ENCODE measurements around the gene LAGE3. TPM values are rescaled to one million over a fixed set of nuclear protein-coding genes. Genes with fewer than 3 reads are reported as not detected.

Gene LAGE3
- total RNA-seq, 2 experiments from 2014 or later: 34.7 to 43.0 TPM

- ChIA-PET CTCF (no interaction called here), POLR2A (no interaction called here)
- H3K27ac Mint-ChIP-seq: no peak overlapping the region
- no peak for DNase-seq
- no peaks in the 10 kb centered on the region for H3K9me3 Mint-ChIP-seq (ENCODE audit: low read depth)
- no peaks in the 10 kb centered on the region for H3K27me3 Mint-ChIP-seq
- no peak for ATAC-seq
- no peak overlapping the region for H3K4me3 Mint-ChIP-seq
- H3K4me1 Mint-ChIP-seq: peaks cover 24% of the 10 kb centered on the region
- intact Hi-C loops (cut with DNase I, micrococcal nuclease): loop anchor here in 1 of 2 experiments (5.0 kb wide), 1 partner anchor 37 kb away; the partner anchor contains the start of gene LAGE3
- H3K36me3 Mint-ChIP-seq (ENCODE audit: low read depth): peaks cover 17% of the 10 kb centered on the region
Observed at GRCh38 chrX:154439841-154440240, 39.2 kb downstream of the LAGE3 start.

GRCh38 chrX:154437971-154438893 is 40.8 kb downstream of the LAGE3 start:
- ChIA-PET POLR2A (interaction anchor here (0.6 kb wide), 1 partner anchor 132 kb away, joined by 4 read pairs; no protein-coding TSS in a partner anchor), CTCF (no interaction called here)
- H3K4me1 Mint-ChIP-seq: peaks cover 22% of the 10 kb centered on the region
- DNase-seq: no peak
- intact Hi-C loops (cut with DNase I, micrococcal nuclease): loop anchor here in 1 of 2 experiments (2.0 kb wide), 5 partner anchors 21 to 79 kb away; partner anchors contain the start of genes FAM3A, PLXNA3, RPL10 and SLC10A3
- H3K27me3 Mint-ChIP-seq: no peaks in the 10 kb centered on the region
- H3K36me3 Mint-ChIP-seq (ENCODE audit: low read depth): peaks cover 18% of the 10 kb centered on the region
- no peak for ATAC-seq
- no peaks in the 10 kb centered on the region for H3K9me3 Mint-ChIP-seq (ENCODE audit: low read depth)
- peak overlapping the region; percentile 84 for H3K27ac Mint-ChIP-seq
- peak overlapping the region; percentile 83 for H3K4me3 Mint-ChIP-seq

- Mint-ChIP-seq H3K4me3 (peak within 1 kb of the TSS; percentile 83), H3K9me3 (ENCODE audit: low read depth) (no peaks in the 10 kb centered on the region), H3K4me1 (peaks cover 22% of the 10 kb centered on the region), H3K36me3 (ENCODE audit: low read depth) (peaks cover 19% of the 10 kb centered on the region), H3K27me3 (no peaks in the 10 kb centered on the region), H3K27ac (peak within 1 kb of the TSS; percentile 87)
- DNase-seq: peak; percentile 69
- CTCF ChIA-PET: no interaction called here
- intact Hi-C loops (cut with DNase I, micrococcal nuclease): loop anchor here in 1 of 2 experiments (1.0 to 2.0 kb wide), 6 partner anchors 22 to 80 kb away; partner anchors contain the start of genes FAM3A, LAGE3, PLXNA3 and RPL10
- ATAC-seq: peak; percentile 40
- POLR2A ChIA-PET: no interaction called here
Observed at GRCh38 chrX:154436983-154437752, 41.9 kb downstream of the LAGE3 start, which contains the start of gene GDI1. TSS of gene GDI1 (plus strand) at chrX:154437154. CDS start at chrX:154437255, 101 bp downstream.

GRCh38 chrX:154436374-154436982 is 42.6 kb downstream of the LAGE3 start:
- ATAC-seq (peak; percentile 76), DNase-seq (peak; percentile 71)
- H3K27ac Mint-ChIP-seq: peak overlapping the region; percentile 87
- H3K4me1 Mint-ChIP-seq: peaks cover 19% of the 10 kb centered on the region
- H3K36me3 Mint-ChIP-seq (ENCODE audit: low read depth): peaks cover 16% of the 10 kb centered on the region
- CTCF ChIA-PET: interaction anchor here (0.5 kb wide), 1 partner anchor 119 kb away, joined by 3 read pairs; no protein-coding TSS in a partner anchor
- intact Hi-C loops (cut with DNase I, micrococcal nuclease): loop anchor here in 1 of 2 experiments (1.0 to 2.0 kb wide), 6 partner anchors 22 to 80 kb away; partner anchors contain the start of genes FAM3A, LAGE3, PLXNA3 and RPL10
- POLR2A ChIA-PET: no interaction called here
- peak overlapping the region; percentile 75 for H3K4me3 Mint-ChIP-seq
- H3K27me3 Mint-ChIP-seq: no peaks in the 10 kb centered on the region
- no peaks in the 10 kb centered on the region for H3K9me3 Mint-ChIP-seq (ENCODE audit: low read depth)

- ATAC-seq (no peak), DNase-seq (no peak)
- intact Hi-C loops (cut with DNase I, micrococcal nuclease): no loop called here
- no peak overlapping the region for H3K27ac Mint-ChIP-seq
- H3K4me1 Mint-ChIP-seq: peaks cover 20% of the 10 kb centered on the region
- ChIA-PET CTCF (no interaction called here), POLR2A (no interaction called here)
- H3K9me3 Mint-ChIP-seq (ENCODE audit: low read depth): no peaks in the 10 kb centered on the region
- H3K27me3 Mint-ChIP-seq: no peaks in the 10 kb centered on the region
- H3K4me3 Mint-ChIP-seq: no peak overlapping the region
- peaks cover 14% of the 10 kb centered on the region for H3K36me3 Mint-ChIP-seq (ENCODE audit: low read depth)
Observed at GRCh38 chrX:154435171-154435733, 43.8 kb downstream of the LAGE3 start.

- peaks cover 21% of the 10 kb centered on the region for H3K4me1 Mint-ChIP-seq
- no peaks in the 10 kb centered on the region for H3K9me3 Mint-ChIP-seq (ENCODE audit: low read depth)
- intact Hi-C loops (cut with DNase I, micrococcal nuclease): no loop called here
- ChIA-PET CTCF (no interaction called here), POLR2A (interaction anchor here (0.6 kb wide), 1 partner anchor 11 kb away, joined by 3 read pairs; no protein-coding TSS in a partner anchor)
- ATAC-seq (no peak), DNase-seq (no peak)
- H3K36me3 Mint-ChIP-seq (ENCODE audit: low read depth): peaks cover 14% of the 10 kb centered on the region
- no peak overlapping the region for H3K4me3 Mint-ChIP-seq
- no peaks in the 10 kb centered on the region for H3K27me3 Mint-ChIP-seq
- H3K27ac Mint-ChIP-seq: no peak overlapping the region
Observed at GRCh38 chrX:154434394-154435168, 44.5 kb downstream of the LAGE3 start.

GRCh38 chrX:154433605-154434004 is 45.5 kb downstream of the LAGE3 start:
- no peaks in the 10 kb centered on the region for H3K9me3 Mint-ChIP-seq (ENCODE audit: low read depth)
- intact Hi-C loops (cut with DNase I, micrococcal nuclease): no loop called here
- H3K4me1 Mint-ChIP-seq: peaks cover 23% of the 10 kb centered on the region
- no peak overlapping the region for H3K4me3 Mint-ChIP-seq
- peaks cover 10% of the 10 kb centered on the region for H3K36me3 Mint-ChIP-seq (ENCODE audit: low read depth)
- H3K27ac Mint-ChIP-seq: no peak overlapping the region
- CTCF ChIA-PET: no interaction called here
- POLR2A ChIA-PET: no interaction called here
- DNase-seq: no peak
- no peak for ATAC-seq
- no peaks in the 10 kb centered on the region for H3K27me3 Mint-ChIP-seq

- Mint-ChIP-seq H3K4me1 (peaks cover 27% of the 10 kb centered on the region), H3K9me3 (ENCODE audit: low read depth) (no peaks in the 10 kb centered on the region), H3K36me3 (ENCODE audit: low read depth) (peaks cover 6% of the 10 kb centered on the region), H3K27me3 (no peaks in the 10 kb centered on the region), H3K4me3 (no peak overlapping the region), H3K27ac (no peak overlapping the region)
- no peak for DNase-seq
- ChIA-PET CTCF (no interaction called here), POLR2A (no interaction called here)
- ATAC-seq: no peak
- intact Hi-C loops (cut with DNase I, micrococcal nuclease): no loop called here
Observed at GRCh38 chrX:154432210-154432609, 46.9 kb downstream of the LAGE3 start.

- no peak overlapping the region for H3K27ac Mint-ChIP-seq
- peaks cover 6% of the 10 kb centered on the region for H3K36me3 Mint-ChIP-seq (ENCODE audit: low read depth)
- POLR2A ChIA-PET: no interaction called here
- DNase-seq (no peak), ATAC-seq (no peak)
- no peaks in the 10 kb centered on the region for H3K27me3 Mint-ChIP-seq
- intact Hi-C loops (cut with DNase I, micrococcal nuclease): no loop called here
- CTCF ChIA-PET: interaction anchor here (0.5 kb wide), 1 partner anchor 27 kb away, joined by 3 read pairs; no protein-coding TSS in a partner anchor
- H3K9me3 Mint-ChIP-seq (ENCODE audit: low read depth): no peaks in the 10 kb centered on the region
- no peak overlapping the region for H3K4me3 Mint-ChIP-seq
- peaks cover 26% of the 10 kb centered on the region for H3K4me1 Mint-ChIP-seq
Observed at GRCh38 chrX:154431341-154431740, 47.7 kb downstream of the LAGE3 start.

GRCh38 chrX:154430916-154431315 is 48.2 kb downstream of the LAGE3 start:
- ChIA-PET POLR2A (no interaction called here), CTCF (interaction anchor here (0.5 kb wide), 1 partner anchor 27 kb away, joined by 3 read pairs; no protein-coding TSS in a partner anchor)
- no peak for ATAC-seq
- Mint-ChIP-seq H3K4me1 (peaks cover 24% of the 10 kb centered on the region), H3K36me3 (ENCODE audit: low read depth) (peaks cover 6% of the 10 kb centered on the region), H3K4me3 (peak overlapping the region; percentile 5), H3K27me3 (no peaks in the 10 kb centered on the region), H3K27ac (peak overlapping the region; percentile 2), H3K9me3 (ENCODE audit: low read depth) (no peaks in the 10 kb centered on the region)
- intact Hi-C loops (cut with DNase I, micrococcal nuclease): no loop called here
- DNase-seq: no peak

Data from activated CD4-positive, alpha-beta T cell treated with anti-CD3 and anti-CD28 coated beads for 36 hours (primary cell).